BE2C (cell line): Measurements from ENCODE around the gene TCF4.

Experiments used
- DNase-seq: peaks from one replicate; pipeline ENCODE4 v3.0.0-alpha.2; 2020
- H3K27me3 ChIP-seq: fragments of 250-450 bp; sonication (Bioruptor Pico); 2 replicates; pipeline ENCODE4 v1.5.1; 2020; ENCODE audit warnings: mild to moderate bottlenecking
- H3K36me3 ChIP-seq: fragments of 250-450 bp; sonication (Bioruptor Pico); 2 replicates; pipeline ENCODE4 v1.5.1; 2020; ENCODE audit warnings: mild to moderate bottlenecking
- H3K4me1 ChIP-seq: fragments of 250-450 bp; sonication (Bioruptor Pico); 2 replicates; pipeline ENCODE4 v1.5.1; 2020
- H3K4me3 ChIP-seq: 2 replicates; pipeline ENCODE4 v1.5.1; 2011; ENCODE audit warnings: low read depth, low read length
- H3K9me3 ChIP-seq: fragments of 250-450 bp; sonication (Bioruptor Pico); 2 replicates; pipeline ENCODE4 v1.5.1; 2020
- CTCF ChIP-seq: IDR thresholded peaks from 2 replicates; pipeline ENCODE4 v1.5.1; 2012; ENCODE audit warnings: mild to moderate bottlenecking, low read depth, low read length

The TCF4 gene

DNA sequence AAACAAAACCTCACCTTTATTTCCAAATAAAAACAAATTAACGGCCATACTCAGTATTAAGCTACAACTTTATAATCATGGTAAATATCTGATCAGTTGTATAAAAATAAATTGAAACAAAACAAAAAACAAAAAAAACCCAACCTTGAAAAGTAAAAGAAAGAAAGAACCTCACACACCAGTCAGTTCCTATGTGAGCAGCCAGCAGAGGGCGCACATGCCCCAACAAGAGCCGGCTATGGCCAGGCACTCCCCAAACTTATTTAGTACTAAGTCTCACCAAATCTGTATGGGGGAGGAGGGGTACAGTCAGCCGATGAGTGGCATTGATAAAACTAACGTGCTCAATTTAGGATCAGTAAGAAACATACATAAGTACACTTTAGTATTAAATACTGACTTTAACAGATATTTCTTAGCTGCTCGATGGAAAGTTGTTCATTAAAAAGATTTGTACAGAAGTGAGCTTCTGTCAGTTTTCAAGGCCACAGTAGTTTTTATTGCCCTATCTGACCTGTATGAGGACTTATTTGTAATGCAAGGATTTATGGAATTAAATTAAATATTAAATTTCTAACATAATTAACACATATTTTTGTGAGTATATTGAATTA is 172.6 kb downstream of the TCF4 start:
- Histone ChIP-seq H3K4me3 (no peak overlapping the region), H3K27me3 (no peaks in the 10 kb centered on the region), H3K4me1 (peaks cover 13% of the 10 kb centered on the region), H3K36me3 (no peaks in the 10 kb centered on the region), H3K9me3 (no peaks in the 10 kb centered on the region)
- TF ChIP-seq CTCF = peak; percentile 79
- DNase-seq = peak; percentile 81

- H3K4me3 ChIP-seq = no peak overlapping the region
- no peaks in the 10 kb centered on the region for H3K36me3 ChIP-seq
- DNase-seq = no peak
- no peaks in the 10 kb centered on the region for H3K27me3 ChIP-seq
- no peaks in the 10 kb centered on the region for H3K9me3 ChIP-seq
- no peak for TF ChIP-seq CTCF
- H3K4me1 ChIP-seq = peaks cover 13% of the 10 kb centered on the region
Measured at GRCh38 chr18:55414475-55414874, 173.5 kb downstream of the TCF4 start.

DNA sequence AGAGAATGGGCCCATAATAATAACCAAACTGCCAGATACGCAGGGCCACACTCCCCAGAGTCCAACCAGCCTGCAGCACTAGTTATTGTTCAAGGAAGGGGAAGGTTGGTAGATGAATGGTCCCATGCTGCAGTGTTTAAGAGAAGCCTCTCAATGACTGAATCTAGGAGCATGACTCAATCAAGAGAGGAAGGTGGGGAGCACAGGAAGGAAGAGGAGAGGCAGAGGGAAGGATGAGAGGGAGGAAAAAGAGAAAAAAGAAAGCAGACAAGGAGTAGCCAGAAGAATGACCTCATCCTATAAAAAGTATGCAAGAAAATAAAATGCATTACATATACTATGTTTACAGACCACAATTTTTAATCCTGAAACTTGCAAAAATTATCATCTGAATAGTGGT is 174.5 kb downstream of the TCF4 start:
- Histone ChIP-seq H3K4me1 (peaks cover 8% of the 10 kb centered on the region), H3K36me3 (no peaks in the 10 kb centered on the region), H3K4me3 (no peak overlapping the region), H3K27me3 (no peaks in the 10 kb centered on the region), H3K9me3 (no peaks in the 10 kb centered on the region)
- no peak for TF ChIP-seq CTCF
- no peak for DNase-seq

- peak overlapping the region; percentile 52; the same call in 1 of the 2 replicates for H3K4me3 ChIP-seq
- no peak for DNase-seq
- H3K9me3 ChIP-seq = no peaks in the 10 kb centered on the region
- no peaks in the 10 kb centered on the region for H3K27me3 ChIP-seq
- H3K4me1 ChIP-seq = peaks cover 13% of the 10 kb centered on the region
- no peaks in the 10 kb centered on the region for H3K36me3 ChIP-seq
- TF ChIP-seq CTCF = no peak
Measured at GRCh38 chr18:55407774-55408535, 180.0 kb downstream of the TCF4 start.

DNA sequence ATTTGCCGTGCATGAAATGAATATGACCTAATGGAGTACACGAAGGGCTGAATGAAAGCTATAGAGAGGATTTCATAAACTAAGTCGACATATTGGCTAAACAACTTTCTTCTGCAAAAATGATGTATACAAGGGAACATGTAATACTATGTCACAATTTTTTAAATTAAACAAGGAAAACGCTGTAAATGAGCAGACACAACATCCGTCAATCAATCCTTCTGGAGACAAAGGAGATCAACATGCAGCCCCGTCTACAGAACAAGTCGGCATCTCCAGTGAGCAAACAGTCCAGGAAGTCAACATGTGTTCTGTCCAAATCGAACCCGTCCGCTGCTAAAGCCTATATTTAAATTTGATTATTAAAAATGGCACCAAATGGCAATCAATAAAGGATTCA is 180.8 kb downstream of the TCF4 start:
- H3K36me3 ChIP-seq = no peaks in the 10 kb centered on the region
- peak overlapping the region; percentile 52 for H3K4me3 ChIP-seq
- H3K9me3 ChIP-seq = no peaks in the 10 kb centered on the region
- peaks cover 13% of the 10 kb centered on the region for H3K4me1 ChIP-seq
- DNase-seq = no peak
- no peak for TF ChIP-seq CTCF
- no peaks in the 10 kb centered on the region for H3K27me3 ChIP-seq

GRCh38 chr18:55406451-55406991 is 181.5 kb downstream of the TCF4 start:
- peaks cover 18% of the 10 kb centered on the region for H3K4me1 ChIP-seq
- TF ChIP-seq CTCF = no peak
- no peaks in the 10 kb centered on the region for H3K27me3 ChIP-seq
- no peak for DNase-seq
- no peaks in the 10 kb centered on the region for H3K36me3 ChIP-seq
- H3K9me3 ChIP-seq = no peaks in the 10 kb centered on the region
- H3K4me3 ChIP-seq = peak overlapping the region; percentile 52
